OCI-LY1 (cell line): ENCODE data around the gene UNC13C.

ENCODE experiments used
- CTCF ChIP-seq: fragments of 200-600 bp; sonication (generic), shearing (Covaris generic); IDR thresholded peaks from 2 replicates; pipeline ENCODE4 v1.5.1; 2017; ENCODE audit warnings: mild to moderate bottlenecking, antibody characterized with exemption, low read length, moderate library complexity, mixed read lengths
- EZH2 ChIP-seq: fragments of 200-600 bp; sonication (generic), shearing (Covaris generic); IDR thresholded peaks from 2 replicates; pipeline ENCODE4 v1.8.0; 2017; ENCODE audit warnings: borderline replicate concordance, mixed run types, mild to moderate bottlenecking, antibody characterized with exemption, low read length, moderate library complexity, mixed read lengths

DNA sequence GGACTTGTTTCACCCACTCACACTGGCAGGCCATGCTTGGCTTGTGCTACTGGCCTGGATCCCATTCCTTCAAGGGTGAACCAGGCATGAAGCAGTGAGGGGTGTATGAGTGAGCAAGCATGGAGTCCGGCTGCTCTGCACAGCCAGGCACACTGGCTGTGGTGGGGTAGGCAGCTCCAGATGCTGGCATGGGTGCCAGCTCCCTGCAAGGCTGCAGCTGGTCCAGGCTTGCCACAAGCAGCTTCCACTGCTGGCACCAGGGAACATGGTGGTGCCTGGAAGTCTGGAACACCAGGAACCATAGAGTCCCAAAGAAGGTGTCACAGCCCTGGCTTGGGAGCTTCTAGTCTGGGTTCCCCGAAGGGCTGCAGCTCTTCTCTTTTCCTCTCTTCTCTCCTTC, 395.1 kb downstream of the UNC13C start:
- TF ChIP-seq CTCF = no peak
- no peak for TF ChIP-seq EZH2
